PFSK-1 (cell line): ENCODE measurements around the gene NUP210L.

Experiments used
- POLR2AphosphoS5 ChIP-seq: IDR thresholded peaks from 2 replicates; pipeline ENCODE4 v1.6.1; 2012; ENCODE audit warnings: low read depth, mild to moderate bottlenecking, control low read depth, low read length, moderate library complexity
- REST ChIP-seq, 2 experiments: IDR thresholded peaks; 2 replicates each; pipeline versions ENCODE4 v1.6.1 to v1.8.0; 2011 to 2012; ENCODE audit warnings: low read depth in 2 of 2, low read length in 2 of 2, control low read depth in 1 of 2, inconsistent platforms in 1 of 2, mild to moderate bottlenecking in 1 of 2, moderate library complexity in 1 of 2; ENCODE audit not compliant: insufficient read depth in 1 of 2
- TAF1 ChIP-seq: IDR thresholded peaks from 2 replicates; pipeline ENCODE4 v1.6.1; 2012; ENCODE audit warnings: low read length, control low read depth, borderline replicate concordance; ENCODE audit not compliant: insufficient read depth

DNA sequence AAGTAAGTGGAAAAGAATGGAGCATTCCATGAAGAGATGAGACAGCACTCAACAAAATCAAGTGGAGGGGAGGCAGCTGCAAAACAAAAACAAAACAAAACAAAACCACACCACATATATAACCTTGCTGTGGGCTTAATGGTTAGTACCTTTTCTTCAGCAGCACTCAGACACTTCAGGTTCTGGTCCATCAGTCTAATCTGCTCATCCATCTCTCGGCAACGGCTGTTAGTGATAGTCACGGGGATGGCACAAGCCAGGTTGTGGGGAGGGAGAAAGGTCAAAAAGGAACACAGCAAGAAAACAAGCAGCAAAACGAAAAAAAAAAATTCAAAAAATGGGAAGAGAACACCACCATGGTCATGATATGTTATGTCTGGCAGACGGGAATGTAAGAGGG is 17.0 kb upstream of the NUP210L start:
- TF ChIP-seq TAF1 (no peak), POLR2AphosphoS5 (no peak), REST (IDR thresholded peaks at IDR 0.05; ENCODE audit: insufficient read depth in 1 of 2, low read depth in 2 of 2, low read length in 2 of 2) (no peak)
